Body of pancreas (tissue), 4 donors: ENCODE data around the gene RBM8A.

ENCODE experiments used
- CTCF ChIP-seq, 7 experiments: fragments of 450-650 bp in 4 of 7; fragments of 200-600 bp in 3 of 7; sonication (generic) in 3 of 7; IDR thresholded peaks; one replicate each; pipeline ENCODE4 v1.5.1; 2016 to 2019; ENCODE audit warnings: antibody characterized with exemption in 7 of 7
- POLR2A ChIP-seq, 3 donors: fragments of 450-650 bp; IDR thresholded peaks; one replicate each; pipeline ENCODE4 v1.6.1; 2016; ENCODE audit warnings: antibody characterized with exemption in 3 of 3, mild to moderate bottlenecking in 2 of 3

- TF ChIP-seq CTCF (IDR thresholded peaks at IDR 0.05) = no peak
- no peak for TF ChIP-seq POLR2A (IDR thresholded peaks at IDR 0.05)
Observed at GRCh38 chr1:145975216-145975615, 47.9 kb upstream of the RBM8A start.
